ENCODE results near the gene RIMS1. TPM values are rescaled to one million over a fixed set of nuclear protein-coding genes. Genes with fewer than 3 reads are reported as not detected.

RIMS1 gene
- total RNA-seq, 1 donor from 2014 or later: 4.3 TPM

GRCh38 chr6:72411872-72412708 lies 525.7 kb downstream of the RIMS1 start:
- DNase-seq (ENCODE audit: low spot score): peak; percentile 86

DNA sequence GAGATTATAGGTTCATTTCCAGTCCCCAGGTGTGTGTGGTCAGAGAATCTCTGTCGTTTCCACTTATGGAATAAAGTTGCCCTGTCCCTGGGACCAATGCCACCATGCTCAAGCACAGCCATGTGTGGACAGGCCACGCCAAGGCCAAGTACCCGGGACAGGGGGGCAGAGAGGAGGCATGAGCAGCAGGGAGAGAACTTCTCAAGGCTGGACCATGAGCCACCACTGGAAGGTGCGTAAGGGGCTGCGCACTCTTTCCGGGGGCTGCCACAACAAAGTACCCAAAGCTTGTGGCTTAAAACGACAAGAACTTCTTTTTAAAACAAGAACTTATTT lies 526.3 kb downstream of the RIMS1 start:
- DNase-seq (ENCODE audit: low spot score): no peak

- peak; percentile 53 for DNase-seq (ENCODE audit: low spot score)
Observed at GRCh38 chr6:72413884-72414283, 527.5 kb downstream of the RIMS1 start.

DNA sequence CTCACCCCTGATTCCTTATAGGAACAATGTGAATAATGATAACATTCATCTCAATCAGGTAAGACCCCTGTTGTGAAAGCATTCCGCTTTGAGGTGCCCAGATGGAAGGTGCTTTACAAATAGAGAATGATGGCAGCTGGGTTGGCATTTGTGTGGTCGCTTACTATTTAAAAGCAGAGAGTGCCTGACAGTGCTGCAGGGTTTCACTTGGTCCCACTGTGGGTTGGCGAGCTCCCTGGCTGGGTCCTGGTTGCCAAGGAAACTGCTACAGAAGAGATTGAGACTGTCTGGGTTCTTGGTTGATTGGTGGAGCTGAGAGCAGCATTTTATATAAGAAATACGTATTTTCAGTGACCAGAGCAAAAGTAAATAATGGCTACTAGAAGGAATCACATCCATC lies 528.3 kb downstream of the RIMS1 start:
- no peak for DNase-seq (ENCODE audit: low spot score)

GRCh38 chr6:72416744-72417465 lies 530.6 kb downstream of the RIMS1 start:
- no peak for DNase-seq (ENCODE audit: low spot score)

- DNase-seq (ENCODE audit: low spot score): peak; percentile 94
Observed at GRCh38 chr6:72417759-72418158, 531.4 kb downstream of the RIMS1 start.

DNA sequence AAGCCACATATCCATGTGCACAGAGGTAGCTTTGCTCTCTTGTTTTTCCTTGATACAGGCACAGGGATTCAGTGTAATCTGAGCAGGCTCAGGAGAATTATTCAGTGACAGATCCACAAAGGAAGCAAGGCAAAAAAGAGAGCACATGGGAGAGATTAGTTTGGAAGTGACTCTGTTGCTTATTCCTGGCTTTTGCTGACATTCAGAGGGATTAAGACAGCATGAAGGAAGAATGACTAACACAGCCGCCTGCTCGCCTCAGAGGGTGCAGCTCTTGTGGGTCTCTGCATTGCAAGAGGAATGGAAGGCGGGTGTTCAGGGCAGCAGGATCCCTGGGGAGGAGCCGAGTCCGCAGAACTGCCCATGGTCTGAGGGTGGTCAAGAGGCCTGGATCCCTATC lies 532.1 kb downstream of the RIMS1 start:
- peak; percentile 98 for DNase-seq (ENCODE audit: low spot score)

- no peak for DNase-seq (ENCODE audit: low spot score)
Observed at GRCh38 chr6:72419966-72420365, 533.6 kb downstream of the RIMS1 start.

DNA sequence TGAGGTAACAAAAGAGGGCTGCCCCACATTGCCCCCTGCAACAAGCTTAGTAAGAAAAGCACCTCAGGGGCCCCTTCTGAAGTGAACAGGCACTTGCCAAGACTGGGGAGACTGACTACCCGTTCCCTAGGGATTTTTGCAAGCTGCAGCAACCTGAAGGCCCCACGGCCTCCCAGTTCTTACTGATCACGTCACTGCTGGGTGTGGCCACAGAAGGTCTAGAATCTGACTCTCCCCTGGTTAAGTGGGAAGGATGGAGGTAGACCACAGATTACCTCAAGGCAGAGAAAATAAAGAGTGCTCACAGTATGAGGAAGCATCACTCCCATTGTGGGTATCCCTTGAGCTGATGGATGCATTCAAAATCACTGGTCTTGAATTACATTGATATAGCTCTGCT lies 534.1 kb downstream of the RIMS1 start:
- no peak for DNase-seq (ENCODE audit: low spot score)

GRCh38 chr6:72421387-72421786 lies 535.0 kb downstream of the RIMS1 start:
- no peak for DNase-seq (ENCODE audit: low spot score)

- DNase-seq (ENCODE audit: low spot score): no peak
Observed at GRCh38 chr6:72422171-72422570, 535.8 kb downstream of the RIMS1 start.

- DNase-seq (ENCODE audit: low spot score): peak; percentile 39
Observed at GRCh38 chr6:72424476-72424875, 538.1 kb downstream of the RIMS1 start.

- DNase-seq (ENCODE audit: low spot score): peak; percentile 72
Observed at GRCh38 chr6:72425003-72425681, 538.8 kb downstream of the RIMS1 start.

- DNase-seq (ENCODE audit: low spot score): no peak
Observed at GRCh38 chr6:72440611-72441010, 554.3 kb downstream of the RIMS1 start.

- DNase-seq (ENCODE audit: low spot score): no peak
Observed at GRCh38 chr6:72446430-72446829, 560.1 kb downstream of the RIMS1 start.
